ENCODE results near the gene ZNF200. TPM values are rescaled to one million over a fixed set of nuclear protein-coding genes. Genes with fewer than 3 reads are reported as not detected.

The ZNF200 gene
- polyA plus RNA-seq, 1 experiment = 6.1 TPM

DNA sequence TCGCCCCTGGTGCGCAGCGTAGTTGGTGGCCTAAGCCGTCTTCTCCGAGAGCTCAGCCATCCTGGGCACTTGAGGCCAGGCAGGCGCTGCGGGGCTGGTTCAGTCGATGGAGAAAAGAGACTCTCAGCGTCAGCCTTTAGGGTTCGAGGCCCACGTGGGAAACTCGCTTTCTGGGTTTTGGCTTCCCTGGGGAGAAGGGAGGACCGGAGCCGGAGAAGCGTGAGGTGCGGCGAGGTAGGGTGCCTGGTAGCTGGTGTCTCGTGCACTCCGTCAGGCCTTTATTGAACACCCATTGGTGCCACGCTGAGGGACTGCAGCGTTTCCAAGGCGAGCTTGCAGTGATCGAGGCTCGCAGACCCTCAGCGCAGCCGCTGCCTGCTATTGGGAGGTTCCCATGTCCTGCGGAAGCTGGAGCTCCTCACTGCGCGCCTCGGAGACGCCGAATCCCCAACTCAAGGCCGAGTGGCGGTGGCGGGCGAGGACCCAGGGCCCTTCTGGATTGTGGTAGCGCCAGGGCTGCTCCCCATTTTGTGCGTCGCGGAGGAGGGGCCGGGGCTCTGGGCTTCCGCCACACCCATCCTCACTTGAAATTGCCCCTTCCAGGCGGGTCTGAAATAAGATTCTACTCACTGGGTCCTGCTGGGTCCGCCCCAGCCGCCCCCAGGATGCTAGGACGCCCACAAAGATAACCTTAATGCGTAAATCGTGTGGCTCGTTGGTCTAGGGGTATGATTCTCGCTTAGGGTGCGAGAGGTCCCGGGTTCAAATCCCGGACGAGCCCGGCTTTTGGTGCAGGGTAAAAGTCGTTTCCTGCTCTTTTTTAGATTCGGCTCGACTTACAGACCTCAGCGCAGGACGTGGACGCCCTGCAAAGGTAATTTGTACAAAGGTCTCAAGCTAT, 45.8 kb downstream of the ZNF200 start:
- POLR2A ChIA-PET = interaction anchor here (0.5 to 1.2 kb wide), 4 partner anchors 10 to 176 kb away, joined by 3 to 6 read pairs (median 4); partner anchors contain the start of gene ZNF263
- no peak for DNase-seq (ENCODE audit: low read depth, low spot score)
- peaks cover 16% of the 10 kb centered on the region for H3K9me3 ChIP-seq (ENCODE audit: control insufficient read depth, insufficient read depth, low read length)
- peak overlapping the region; percentile 69 for H3K4me3 ChIP-seq (ENCODE audit: low read depth, low read length)
- no peak overlapping the region for H3K27ac ChIP-seq (ENCODE audit: low read depth, low read length)
- H3K27me3 ChIP-seq (ENCODE audit: control insufficient read depth, insufficient read depth, low read length) = peaks cover 15% of the 10 kb centered on the region
- TF ChIP-seq, protein P1, sequence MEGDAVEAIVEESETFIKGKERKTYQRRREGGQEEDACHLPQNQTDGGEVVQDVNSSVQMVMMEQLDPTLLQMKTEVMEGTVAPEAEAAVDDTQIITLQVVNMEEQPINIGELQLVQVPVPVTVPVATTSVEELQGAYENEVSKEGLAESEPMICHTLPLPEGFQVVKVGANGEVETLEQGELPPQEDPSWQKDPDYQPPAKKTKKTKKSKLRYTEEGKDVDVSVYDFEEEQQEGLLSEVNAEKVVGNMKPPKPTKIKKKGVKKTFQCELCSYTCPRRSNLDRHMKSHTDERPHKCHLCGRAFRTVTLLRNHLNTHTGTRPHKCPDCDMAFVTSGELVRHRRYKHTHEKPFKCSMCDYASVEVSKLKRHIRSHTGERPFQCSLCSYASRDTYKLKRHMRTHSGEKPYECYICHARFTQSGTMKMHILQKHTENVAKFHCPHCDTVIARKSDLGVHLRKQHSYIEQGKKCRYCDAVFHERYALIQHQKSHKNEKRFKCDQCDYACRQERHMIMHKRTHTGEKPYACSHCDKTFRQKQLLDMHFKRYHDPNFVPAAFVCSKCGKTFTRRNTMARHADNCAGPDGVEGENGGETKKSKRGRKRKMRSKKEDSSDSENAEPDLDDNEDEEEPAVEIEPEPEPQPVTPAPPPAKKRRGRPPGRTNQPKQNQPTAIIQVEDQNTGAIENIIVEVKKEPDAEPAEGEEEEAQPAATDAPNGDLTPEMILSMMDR (IDR thresholded peaks at IDR 0.05; ENCODE audit: low read depth, low read length) = no peak
- CTCF ChIA-PET = no interaction called here

DNA sequence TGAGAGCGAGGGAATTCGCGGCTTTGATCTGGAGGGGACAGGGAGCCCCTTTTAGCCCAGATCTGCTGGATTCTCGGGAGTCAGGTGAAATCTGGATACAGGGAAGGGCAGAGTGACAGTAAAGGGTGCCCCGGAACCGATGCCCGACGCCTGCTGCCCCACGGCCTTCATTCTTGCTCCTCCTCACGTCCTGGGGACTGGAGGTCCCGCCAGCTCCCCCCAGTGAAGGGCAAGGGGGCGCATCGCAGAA, 46.4 kb downstream of the ZNF200 start:
- TF ChIP-seq, protein P1 (IDR thresholded peaks at IDR 0.05; ENCODE audit: low read depth, low read length) = no peak
- no peak for DNase-seq (ENCODE audit: low read depth, low spot score)
- CTCF ChIA-PET = no interaction called here
- POLR2A ChIA-PET = interaction anchor here (0.9 kb wide), 1 partner anchor 39 kb away, joined by 6 read pairs; no protein-coding TSS in a partner anchor
- H3K9me3 ChIP-seq (ENCODE audit: control insufficient read depth, insufficient read depth, low read length) = peaks cover 16% of the 10 kb centered on the region
- H3K27ac ChIP-seq (ENCODE audit: low read depth, low read length) = no peak overlapping the region
- H3K4me3 ChIP-seq (ENCODE audit: low read depth, low read length) = peak overlapping the region; percentile 69
- H3K27me3 ChIP-seq (ENCODE audit: control insufficient read depth, insufficient read depth, low read length) = peaks cover 15% of the 10 kb centered on the region

DNA sequence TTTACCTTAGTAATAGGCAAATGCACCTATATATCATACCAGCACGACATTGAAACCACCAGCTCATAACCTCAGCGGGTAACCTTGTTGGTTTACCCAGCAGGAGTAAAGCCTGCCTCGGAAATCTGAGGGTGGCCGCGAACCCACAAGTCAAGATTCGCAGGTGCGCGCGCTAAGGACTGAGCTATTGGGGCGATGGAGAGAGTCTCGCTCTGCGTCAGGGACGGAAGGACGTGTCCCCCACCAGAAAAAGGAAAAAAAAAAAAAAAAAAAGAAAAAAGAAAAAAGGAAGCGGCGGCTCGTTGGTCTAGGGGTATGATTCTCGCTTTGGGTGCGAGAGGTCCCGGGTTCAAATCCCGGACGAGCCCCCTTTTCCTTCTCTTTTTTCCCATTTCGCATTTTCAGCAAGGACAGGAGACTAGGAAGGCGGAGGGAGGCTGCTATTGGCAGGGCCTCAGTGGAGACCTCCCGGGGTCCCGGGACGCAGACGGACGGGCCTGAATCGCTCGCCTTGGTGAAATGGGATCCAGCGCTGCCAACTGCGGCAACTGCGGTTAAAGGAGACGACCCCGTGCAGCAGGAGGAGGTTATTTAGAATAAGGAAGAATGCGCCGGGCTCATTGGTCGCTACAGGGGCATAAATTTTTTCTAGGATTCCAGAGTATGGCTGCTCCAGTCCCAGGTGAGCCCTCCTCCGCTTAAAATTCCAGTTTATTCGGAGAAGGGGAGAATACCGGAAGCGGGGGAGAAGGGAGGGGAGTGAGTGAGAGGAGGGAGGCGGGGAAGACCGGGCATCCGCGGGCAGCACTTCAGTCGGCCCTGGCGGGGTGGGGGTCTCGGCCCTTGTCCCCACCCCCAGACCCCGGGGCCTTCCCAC, 46.9 kb downstream of the ZNF200 start, which contains the start of gene OR1F1:
OR1F1 (plus strand) TSS at position 407 of the 877 bp plus-strand sequence.
- Histone ChIP-seq H3K9me3 (ENCODE audit: control insufficient read depth, insufficient read depth, low read length) (peaks cover 10% of the 10 kb centered on the region), H3K4me3 (ENCODE audit: low read depth, low read length) (peak within 1 kb of the TSS; percentile 69), H3K27me3 (ENCODE audit: control insufficient read depth, insufficient read depth, low read length) (peaks cover 19% of the 10 kb centered on the region), H3K27ac (ENCODE audit: low read depth, low read length) (no peak within 1 kb of the TSS)
- DNase-seq (ENCODE audit: low read depth, low spot score) = no peak
- TF ChIP-seq, protein P1 (IDR thresholded peaks at IDR 0.05; ENCODE audit: low read depth, low read length) = no peak
- CTCF ChIA-PET = interaction anchor here (0.6 kb wide), 1 partner anchor 472 kb away, joined by 3 read pairs; no protein-coding TSS in a partner anchor
- POLR2A ChIA-PET = interaction anchor here (0.5 to 1.0 kb wide), 4 partner anchors 20 to 130 kb away, joined by 3 to 5 read pairs (median 4); no protein-coding TSS in a partner anchor

DNA sequence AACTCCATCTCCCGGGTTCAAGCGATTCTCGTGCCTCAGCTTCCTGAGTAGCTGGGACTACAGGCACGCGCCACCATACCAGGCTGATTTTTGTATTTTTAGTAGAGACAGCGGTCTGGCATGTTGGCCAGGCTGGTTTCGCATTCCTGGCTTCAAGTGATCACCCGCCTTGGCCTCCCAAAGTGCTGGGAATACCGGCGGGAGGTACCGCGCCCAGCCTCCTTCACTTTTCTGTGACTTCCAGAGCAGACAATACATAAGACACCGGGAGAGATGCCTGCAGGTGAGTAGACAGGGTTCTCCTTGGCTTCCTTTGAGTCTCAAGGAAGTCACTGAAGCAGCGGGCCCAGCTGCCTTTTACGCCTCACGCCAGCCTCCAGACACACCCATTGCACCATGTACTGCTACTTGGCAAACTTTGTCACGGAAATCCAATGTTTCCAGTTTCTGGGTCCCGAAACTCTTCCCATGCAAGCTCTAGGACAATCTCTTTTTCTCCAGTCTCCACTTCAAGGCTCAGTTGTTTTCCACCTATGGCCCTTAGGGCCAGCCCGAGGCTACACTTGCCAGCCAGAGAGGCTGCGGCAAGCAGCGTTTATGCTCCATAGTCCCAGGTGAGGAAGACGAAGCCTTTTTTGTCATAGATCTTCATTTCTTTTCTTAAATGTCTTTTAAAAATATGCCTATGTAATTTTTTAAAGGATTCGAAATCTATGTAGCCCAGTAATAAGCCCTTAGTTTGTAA, 47.8 kb downstream of the ZNF200 start:
- TF ChIP-seq, protein P1 (IDR thresholded peaks at IDR 0.05; ENCODE audit: low read depth, low read length) = no peak
- Histone ChIP-seq H3K27me3 (ENCODE audit: control insufficient read depth, insufficient read depth, low read length) (peaks cover 20% of the 10 kb centered on the region), H3K27ac (ENCODE audit: low read depth, low read length) (no peak overlapping the region), H3K4me3 (ENCODE audit: low read depth, low read length) (no peak overlapping the region), H3K9me3 (ENCODE audit: control insufficient read depth, insufficient read depth, low read length) (peaks cover 1% of the 10 kb centered on the region; the same call in 1 of the 2 replicates)
- no peak for DNase-seq (ENCODE audit: low read depth, low spot score)
- CTCF ChIA-PET = interaction anchor here (0.6 kb wide), 1 partner anchor 473 kb away, joined by 3 read pairs; no protein-coding TSS in a partner anchor
- POLR2A ChIA-PET = interaction anchor here (0.5 to 1.0 kb wide), 4 partner anchors 19 to 129 kb away, joined by 3 to 5 read pairs (median 4); no protein-coding TSS in a partner anchor
